Left ventricle myocardium inferior (tissue), 1 donor: ENCODE results near the gene PMEPA1. TPM values are rescaled to one million over a fixed set of nuclear protein-coding genes. Genes with fewer than 3 reads are reported as not detected.
"Not testable (repeated sequence)": the region's sequence is repeated elsewhere in the genome, so short reads cannot be mapped to it uniquely, and the experiment has no call there.

ENCODE experiments used
- DNase-seq: peaks from one replicate; pipeline ENCODE4 v3.0.0-alpha.2; 2020
- H3K27ac ChIP-seq: fragments of 200-600 bp; replicated peaks from 2 replicates; pipeline ENCODE4 v1.8.0; 2021
- H3K27me3 ChIP-seq: fragments of 200-600 bp; 2 replicates; pipeline ENCODE4 v1.8.0; 2021; ENCODE audit warnings: low read depth
- H3K36me3 ChIP-seq: fragments of 200-600 bp; 2 replicates; pipeline ENCODE4 v1.8.0; 2021
- H3K4me1 ChIP-seq: fragments of 200-600 bp; 2 replicates; pipeline ENCODE4 v1.8.0; 2021
- H3K4me3 ChIP-seq: fragments of 200-600 bp; 2 replicates; pipeline ENCODE4 v1.8.0; 2021; ENCODE audit warnings: mild to moderate bottlenecking, moderate library complexity
- H3K9me3 ChIP-seq: fragments of 200-600 bp; replicated peaks from 2 replicates; pipeline ENCODE4 v1.8.0; 2021
- CTCF ChIP-seq: fragments of 200-600 bp; IDR thresholded peaks from 2 replicates; pipeline ENCODE4 v1.8.0; 2021; ENCODE audit warnings: antibody characterized with exemption, mild to moderate bottlenecking, borderline replicate concordance
- intact Hi-C: fragments of 100-400 bp; cut with micrococcal nuclease; formaldehyde crosslinking; loops from one replicate; pipeline ENCODE4 v1.11.0; 2022
- total RNA-seq: library from RNA; stranded (reverse); fragmentation: NEBNext Ultra II Directional; extraction: Animal tissue kit (Norgen Biotek cat#: 25700); gene quantifications from one replicate; pipeline ENCODE4 v1.2.1, GENCODE V29; 2021
- donor health status: DM: no; HTN: yes; CAD: no; lungs with severe emphysema.

The PMEPA1 gene
- total RNA-seq, 1 donor from 2014 or later = 36.4 TPM

DNA sequence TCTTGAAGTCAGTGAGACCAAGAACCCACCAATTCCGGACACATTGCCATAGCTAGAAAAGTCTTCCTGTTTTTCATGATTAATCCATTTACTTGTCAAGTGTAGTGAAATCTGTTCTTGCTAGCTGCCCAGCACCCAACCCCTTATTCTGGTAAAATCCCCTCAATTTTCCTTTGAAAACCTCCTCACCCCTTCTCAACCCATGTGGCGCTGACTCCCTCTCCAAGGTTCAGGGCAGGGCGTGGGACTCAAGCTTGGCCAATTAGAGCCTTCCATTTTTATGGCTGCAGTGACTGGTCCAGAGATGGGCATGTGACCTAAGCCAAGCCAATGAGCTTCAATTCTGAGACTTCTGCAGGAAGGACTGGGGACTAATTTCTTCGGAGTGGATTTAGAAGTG is 79.8 kb downstream of the PMEPA1 start:
- no peak overlapping the region for H3K27ac ChIP-seq
- intact Hi-C loops = no loop called here
- H3K4me3 ChIP-seq = peak overlapping the region; percentile 42
- DNase-seq = no peak
- peaks cover 17% of the 10 kb centered on the region for H3K4me1 ChIP-seq
- no peak for TF ChIP-seq CTCF
- H3K27me3 ChIP-seq = peaks cover 32% of the 10 kb centered on the region
- peaks cover 7% of the 10 kb centered on the region for H3K9me3 ChIP-seq
- H3K36me3 ChIP-seq = no peaks in the 10 kb centered on the region

DNA sequence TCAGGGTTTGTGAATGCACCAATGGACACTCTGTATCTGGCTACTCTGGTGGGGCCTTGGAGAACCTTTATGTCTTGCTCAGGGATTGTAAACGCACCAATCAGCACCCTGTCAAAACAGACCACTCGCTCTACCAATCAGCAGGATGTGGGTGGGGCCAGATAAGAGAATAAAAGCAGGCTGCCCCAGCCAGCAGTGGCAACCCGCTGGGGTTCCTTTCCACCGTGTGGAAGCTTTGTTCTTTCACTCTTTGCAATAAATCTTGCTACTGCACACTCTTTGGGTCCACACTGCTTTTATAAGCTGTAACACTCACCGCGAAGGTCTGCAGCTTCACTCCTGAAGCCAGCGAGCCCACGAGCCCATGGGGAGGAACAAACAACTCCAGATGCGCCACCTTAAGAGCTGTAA is 80.3 kb downstream of the PMEPA1 start:
- peaks cover 17% of the 10 kb centered on the region for H3K4me1 ChIP-seq
- H3K36me3 ChIP-seq, DNase-seq, intact Hi-C loops: not testable (repeated sequence)
- peak overlapping the region; percentile 83 for H3K27ac ChIP-seq
- H3K9me3 ChIP-seq = peaks cover 13% of the 10 kb centered on the region
- H3K4me3 ChIP-seq = peak overlapping the region; percentile 42
- H3K27me3 ChIP-seq = peaks cover 27% of the 10 kb centered on the region

- H3K36me3 ChIP-seq, intact Hi-C loops, DNase-seq: not testable (repeated sequence)
- peak overlapping the region; percentile 42 for H3K4me3 ChIP-seq
- H3K27ac ChIP-seq = peak overlapping the region; percentile 83
- H3K4me1 ChIP-seq = peaks cover 17% of the 10 kb centered on the region
- H3K9me3 ChIP-seq = peaks cover 14% of the 10 kb centered on the region
- H3K27me3 ChIP-seq = peaks cover 23% of the 10 kb centered on the region
These were observed 80.9 kb downstream of the PMEPA1 start for GRCh38 chr20:57628962-57629308.

DNA sequence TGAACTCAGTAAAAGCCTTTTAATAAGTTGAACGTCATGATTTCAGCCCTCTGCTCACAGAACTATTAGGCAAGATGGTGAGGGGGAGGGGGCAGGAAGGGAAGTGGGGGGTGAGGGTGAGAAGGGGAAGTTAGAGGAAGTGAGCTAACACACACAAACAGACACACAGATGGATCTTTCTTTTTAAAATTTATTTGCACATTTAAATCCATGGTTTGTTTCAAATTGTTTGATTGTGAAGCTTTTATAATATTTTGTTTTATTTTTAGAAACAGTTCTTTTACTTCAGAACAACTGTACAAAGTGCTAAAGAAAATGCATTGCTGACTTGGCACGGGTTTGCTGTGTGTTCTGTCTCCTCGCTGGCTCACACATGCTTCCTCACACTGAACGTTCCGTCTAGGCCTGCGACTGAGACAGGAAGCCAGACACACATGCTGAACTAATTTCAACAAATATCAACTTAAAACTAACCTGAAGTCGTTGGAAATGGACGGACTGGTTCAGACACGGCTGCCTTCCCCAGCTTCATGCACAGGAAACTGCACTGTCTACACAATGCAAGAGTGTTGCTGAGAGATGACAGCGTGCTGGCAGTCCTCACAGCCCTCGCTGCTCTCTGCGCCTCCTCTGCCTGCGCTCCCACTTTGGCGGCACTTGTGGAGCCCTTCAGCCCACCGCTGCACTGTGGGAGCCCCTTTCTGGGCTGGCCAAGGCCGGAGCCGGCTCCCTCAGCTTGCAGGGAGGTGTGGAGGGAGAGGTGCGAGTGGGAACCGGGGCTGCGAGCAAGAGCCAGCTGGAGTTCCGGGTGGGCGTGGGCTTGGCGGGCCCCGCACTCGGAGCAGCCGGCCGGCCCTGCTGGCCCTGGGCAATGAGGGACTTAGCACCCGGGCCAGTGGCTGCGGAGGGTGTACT is 81.5 kb downstream of the PMEPA1 start:
- Histone ChIP-seq H3K4me1 (peaks cover 17% of the 10 kb centered on the region), H3K9me3 (peaks cover 18% of the 10 kb centered on the region), H3K4me3 (peak overlapping the region; percentile 42), H3K36me3 (no peaks in the 10 kb centered on the region), H3K27ac (peak overlapping the region; percentile 83), H3K27me3 (peaks cover 21% of the 10 kb centered on the region)
- peak; percentile 61 for DNase-seq
- TF ChIP-seq CTCF = no peak
- intact Hi-C loops = no loop called here

DNA sequence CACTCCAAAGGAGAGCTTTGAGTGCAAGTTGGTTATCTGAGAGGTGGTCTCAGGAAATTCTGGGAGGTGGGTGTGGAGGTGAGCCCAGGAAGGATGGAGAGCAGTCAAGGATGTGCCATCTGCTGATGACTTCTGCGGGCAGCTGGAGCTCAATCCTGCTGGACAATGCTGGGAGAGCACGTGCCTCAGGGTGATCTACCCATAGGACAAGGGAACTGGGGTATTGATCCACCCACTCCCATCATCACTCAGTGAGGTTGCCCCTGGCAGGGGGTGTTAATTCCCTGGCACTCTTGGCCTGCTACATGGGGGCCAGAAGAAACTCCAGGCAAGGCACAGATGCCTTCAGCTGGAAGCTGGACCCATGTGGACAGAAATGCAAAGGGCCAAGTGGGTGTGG is 82.5 kb downstream of the PMEPA1 start:
- Histone ChIP-seq H3K9me3 (peaks cover 18% of the 10 kb centered on the region), H3K27ac (peak overlapping the region; percentile 83), H3K4me1 (peaks cover 17% of the 10 kb centered on the region), H3K36me3 (no peaks in the 10 kb centered on the region), H3K27me3 (peaks cover 23% of the 10 kb centered on the region), H3K4me3 (no peak overlapping the region)
- intact Hi-C loops = no loop called here
- no peak for TF ChIP-seq CTCF
- no peak for DNase-seq

DNA sequence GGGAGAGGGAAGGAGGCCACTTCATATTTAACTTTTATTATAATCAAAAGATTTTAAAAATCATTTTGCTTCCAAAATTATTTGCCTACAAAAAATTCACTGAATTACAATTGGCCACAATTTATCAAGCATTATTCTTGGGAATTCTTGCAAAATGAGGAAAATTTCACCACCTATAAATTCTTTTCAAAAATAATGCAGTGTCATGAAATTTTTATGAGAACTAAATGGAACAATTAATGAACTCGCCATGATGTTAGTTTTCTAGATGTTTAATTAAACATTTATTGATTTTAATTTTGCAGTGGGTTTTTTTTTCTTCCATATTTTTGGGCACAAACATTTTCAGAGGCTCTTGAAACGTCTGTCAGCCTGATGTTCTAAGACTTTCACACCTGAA is 83.8 kb downstream of the PMEPA1 start:
- TF ChIP-seq CTCF = no peak

More for the DNA sequence above, 83.8 kb downstream of the PMEPA1 start:
- no peak for DNase-seq
- peaks cover 18% of the 10 kb centered on the region for H3K9me3 ChIP-seq
- peaks cover 25% of the 10 kb centered on the region for H3K27me3 ChIP-seq
- intact Hi-C loops = no loop called here
- no peaks in the 10 kb centered on the region for H3K36me3 ChIP-seq
- H3K4me1 ChIP-seq = peaks cover 17% of the 10 kb centered on the region
- no peak overlapping the region for H3K27ac ChIP-seq
- H3K4me3 ChIP-seq = no peak overlapping the region
